Measurements from ENCODE around the gene ANXA4. TPM values are rescaled to one million over a fixed set of nuclear protein-coding genes. Genes with fewer than 3 reads are reported as not detected.
"Not testable (repeated sequence)": the region's sequence is repeated elsewhere in the genome, so short reads cannot be mapped to it uniquely, and the experiment has no call there.

Gene ANXA4
- total and polyA plus RNA-seq, 8 donors = 40.8 to 193 (median 80.8) TPM

DNA sequence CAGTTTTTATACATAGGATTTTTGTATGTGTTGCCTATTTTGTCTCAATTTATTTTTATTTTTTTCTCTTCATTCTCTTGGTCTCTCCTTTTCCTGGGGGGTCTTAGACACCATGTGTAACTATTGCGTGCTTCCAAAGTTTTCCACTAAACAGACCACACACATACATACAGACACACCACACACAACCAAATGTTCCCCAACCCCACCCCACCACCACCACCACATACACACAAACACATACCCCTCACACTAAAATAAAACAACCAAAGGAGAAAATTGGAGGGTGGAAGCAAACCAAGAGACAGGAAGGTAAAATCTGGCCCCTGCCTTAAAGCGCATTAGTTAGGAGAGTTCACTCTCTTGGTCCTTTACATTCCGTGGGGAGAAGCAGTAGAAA lies 30.0 kb upstream of the ANXA4 start:
- no peaks in the 10 kb centered on the region for H3K9me3 ChIP-seq
- no peak for TF ChIP-seq POLR2AphosphoS5 (IDR thresholded peaks at IDR 0.05)
- no peak for TF ChIP-seq POLR2A (IDR thresholded peaks at IDR 0.05)
- intact Hi-C loops (cut with DNase I; ENCODE audit: low total_unique reads) = loop anchor here (10.0 kb wide), 1 partner anchor 147 kb away; no protein-coding TSS in a partner anchor

DNA sequence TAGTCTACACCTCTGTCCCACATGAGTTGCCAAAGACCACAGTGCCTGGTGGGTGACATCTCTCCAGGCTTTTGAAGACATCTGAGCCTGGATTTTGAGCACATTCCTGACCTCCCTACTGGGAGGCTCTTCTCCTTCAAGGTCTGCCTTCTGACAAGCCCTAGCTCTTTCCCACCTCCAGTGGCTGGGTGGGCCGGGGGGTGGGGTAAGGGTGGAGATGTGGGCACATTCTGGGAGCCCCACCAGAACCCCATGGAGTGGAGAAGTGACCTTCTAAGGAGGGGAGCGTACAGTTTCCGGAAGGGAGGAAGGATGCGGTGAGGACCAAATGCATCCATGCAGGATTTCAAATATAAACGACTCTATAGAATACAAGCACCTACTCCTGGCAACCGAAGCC lies 27.9 kb upstream of the ANXA4 start:
- WGBS, 5 donors = 91 to 94% (median 92%) methylated on average over 6 of the region's 6 CpGs
- Histone ChIP-seq H3K36me3 (no peaks in the 10 kb centered on the region), H3K9me3 (no peaks in the 10 kb centered on the region), H3K4me3 (no peak overlapping the region), H3K27ac (no peak overlapping the region), H3K4me1 (peaks cover 0 to 9% (median 6%) of the 10 kb centered on the region in 4 donors), H3K27me3 (no peaks in the 10 kb centered on the region)
- TF ChIP-seq, protein P1, sequence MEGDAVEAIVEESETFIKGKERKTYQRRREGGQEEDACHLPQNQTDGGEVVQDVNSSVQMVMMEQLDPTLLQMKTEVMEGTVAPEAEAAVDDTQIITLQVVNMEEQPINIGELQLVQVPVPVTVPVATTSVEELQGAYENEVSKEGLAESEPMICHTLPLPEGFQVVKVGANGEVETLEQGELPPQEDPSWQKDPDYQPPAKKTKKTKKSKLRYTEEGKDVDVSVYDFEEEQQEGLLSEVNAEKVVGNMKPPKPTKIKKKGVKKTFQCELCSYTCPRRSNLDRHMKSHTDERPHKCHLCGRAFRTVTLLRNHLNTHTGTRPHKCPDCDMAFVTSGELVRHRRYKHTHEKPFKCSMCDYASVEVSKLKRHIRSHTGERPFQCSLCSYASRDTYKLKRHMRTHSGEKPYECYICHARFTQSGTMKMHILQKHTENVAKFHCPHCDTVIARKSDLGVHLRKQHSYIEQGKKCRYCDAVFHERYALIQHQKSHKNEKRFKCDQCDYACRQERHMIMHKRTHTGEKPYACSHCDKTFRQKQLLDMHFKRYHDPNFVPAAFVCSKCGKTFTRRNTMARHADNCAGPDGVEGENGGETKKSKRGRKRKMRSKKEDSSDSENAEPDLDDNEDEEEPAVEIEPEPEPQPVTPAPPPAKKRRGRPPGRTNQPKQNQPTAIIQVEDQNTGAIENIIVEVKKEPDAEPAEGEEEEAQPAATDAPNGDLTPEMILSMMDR (IDR thresholded peaks at IDR 0.05) = no peak
- TF ChIP-seq POLR2A (IDR thresholded peaks at IDR 0.05) (no peak), POLR2AphosphoS5 (IDR thresholded peaks at IDR 0.05) (no peak), EP300 (IDR thresholded peaks at IDR 0.05) (no peak)
- intact Hi-C loops (cut with DNase I; ENCODE audit: low total_unique reads) = loop anchor here (10.0 kb wide), 1 partner anchor 149 kb away; no protein-coding TSS in a partner anchor
- DNase-seq = no peak

More for the DNA sequence above, 30.0 kb upstream of the ANXA4 start:
- 94 to 96% (median 94%) methylated on average over 3 of the region's 3 CpGs for WGBS, 5 donors
- no peaks in the 10 kb centered on the region for H3K27me3 ChIP-seq
- no peak overlapping the region for H3K27ac ChIP-seq
- H3K36me3 ChIP-seq = no peaks in the 10 kb centered on the region
- peaks cover 0 to 9% (median 6%) of the 10 kb centered on the region in 4 donors for H3K4me1 ChIP-seq
- H3K4me3 ChIP-seq = no peak overlapping the region
- DNase-seq = no peak

DNA sequence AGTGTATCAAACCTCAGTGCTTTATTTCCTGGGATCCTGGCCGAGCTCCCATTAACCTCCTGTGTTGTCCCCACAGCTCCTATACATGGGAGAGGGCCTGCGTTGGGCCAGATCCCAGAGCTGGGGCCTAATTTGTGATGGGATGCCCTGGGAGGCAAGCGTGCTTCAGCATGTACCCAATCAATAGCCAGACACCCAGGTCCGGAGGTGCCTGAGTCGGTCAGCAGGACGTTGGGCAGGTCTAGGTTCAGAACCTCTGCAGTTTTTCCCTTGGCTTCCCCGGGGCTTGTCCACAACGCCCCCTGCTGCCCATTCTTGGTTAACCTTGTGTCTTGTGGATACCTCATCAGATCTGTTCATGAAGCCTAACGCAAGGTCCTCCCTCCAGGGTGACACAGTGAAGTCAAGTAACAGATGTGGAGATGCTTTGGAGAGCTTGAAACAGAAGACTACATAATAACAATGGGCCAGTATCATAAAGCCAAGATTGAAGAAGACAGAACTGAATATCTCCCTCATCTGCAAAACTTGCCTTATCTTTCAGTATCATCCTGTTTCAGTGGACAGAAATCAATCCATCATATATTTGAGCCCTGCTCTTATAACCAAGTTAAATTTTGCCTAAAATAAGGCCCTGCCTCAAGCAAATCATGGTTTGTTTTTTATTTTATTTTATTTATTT lies 27.3 kb upstream of the ANXA4 start:
- not testable (repeated sequence) for H3K36me3 ChIP-seq, H3K4me1 ChIP-seq, H3K27ac ChIP-seq, H3K27me3 ChIP-seq, H3K9me3 ChIP-seq, H3K4me3 ChIP-seq
- WGBS, 5 donors = 13 to 24% (median 18%) methylated on average over 9 of the region's 9 CpGs
- peak; percentile 91 to 95 for DNase-seq
- TF ChIP-seq, protein P1 (IDR thresholded peaks at IDR 0.05) = peak in 5 of 7 experiments; percentile 55 to 88 (median 75)
- TF ChIP-seq POLR2AphosphoS5 (IDR thresholded peaks at IDR 0.05) = peak in 1 of 3 donors; percentile 78
- intact Hi-C loops (cut with DNase I; ENCODE audit: low total_unique reads) = loop anchor here (10.0 kb wide), 1 partner anchor 150 kb away; no protein-coding TSS in a partner anchor

DNA sequence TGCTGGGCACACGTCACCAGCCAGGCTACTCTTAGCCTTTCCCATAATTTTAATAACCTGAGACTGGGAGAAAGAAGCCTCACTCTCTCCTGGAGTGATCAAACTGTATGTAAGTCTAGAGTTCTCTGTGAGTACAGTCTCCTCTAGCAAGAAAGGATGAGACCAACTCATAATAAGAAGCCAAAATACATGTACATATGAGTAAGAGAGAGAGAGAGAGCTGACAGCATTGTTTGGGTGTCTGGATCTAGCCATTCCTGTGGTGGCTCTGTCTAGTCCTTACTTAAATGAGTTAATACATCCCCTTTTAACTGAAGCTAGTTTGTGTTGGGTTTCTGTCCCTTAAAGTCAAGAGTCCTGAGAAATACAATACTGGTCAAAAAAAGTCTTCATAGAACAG lies 26.0 kb upstream of the ANXA4 start:
- Histone ChIP-seq H3K27me3 (no peaks in the 10 kb centered on the region), H3K36me3 (no peaks in the 10 kb centered on the region), H3K4me3 (no peak overlapping the region), H3K9me3 (no peaks in the 10 kb centered on the region), H3K4me1 (peaks cover 0 to 9% (median 6%) of the 10 kb centered on the region in 4 donors), H3K27ac (no peak overlapping the region)
- TF ChIP-seq, protein P1 (IDR thresholded peaks at IDR 0.05) = no peak
- TF ChIP-seq POLR2A (IDR thresholded peaks at IDR 0.05) = no peak
- no peak for TF ChIP-seq EP300 (IDR thresholded peaks at IDR 0.05)
- no peak for TF ChIP-seq POLR2AphosphoS5 (IDR thresholded peaks at IDR 0.05)
- WGBS, 5 donors = 81 to 94% (median 89%) methylated on average over 1 of the region's 1 CpG
- no peak for DNase-seq
- intact Hi-C loops (cut with DNase I; ENCODE audit: low total_unique reads) = loop anchor here (10.0 kb wide), 1 partner anchor 151 kb away; no protein-coding TSS in a partner anchor
